ENCODE data around the gene CDC37L1.

Gene CDC37L1

GRCh38 chr9:4740638-4741364 lies 61.4 kb downstream of the CDC37L1 start, which contains the start of gene AK3:
Gene AK3 (minus strand): TSS chr9:4741202. CDS start chr9:4741087, 115 bp downstream.
- no peak for TF ChIP-seq CTCF (IDR thresholded peaks at IDR 0.05; ENCODE audit: low read depth, low read length)
- H3K4me3 ChIP-seq (ENCODE audit: low read depth, low read length), result peak within 1 kb of the TSS; percentile 86

GRCh38 chr9:4741365-4742089 lies 62.2 kb downstream of the CDC37L1 start:
- TF ChIP-seq CTCF (IDR thresholded peaks at IDR 0.05; ENCODE audit: low read depth, low read length), result no peak
- peak overlapping the region; percentile 86 for H3K4me3 ChIP-seq (ENCODE audit: low read depth, low read length)

GRCh38 chr9:4742246-4742645 lies 62.9 kb downstream of the CDC37L1 start:
- no peak for TF ChIP-seq CTCF (IDR thresholded peaks at IDR 0.05; ENCODE audit: low read depth, low read length)
- peak overlapping the region; percentile 86; the same call in 1 of the 2 replicates for H3K4me3 ChIP-seq (ENCODE audit: low read depth, low read length)

GRCh38 chr9:4743131-4743875 lies 63.9 kb downstream of the CDC37L1 start:
- H3K4me3 ChIP-seq (ENCODE audit: low read depth, low read length), result no peak overlapping the region
- no peak for TF ChIP-seq CTCF (IDR thresholded peaks at IDR 0.05; ENCODE audit: low read depth, low read length)

GRCh38 chr9:4746278-4747030 lies 67.1 kb downstream of the CDC37L1 start:
- TF ChIP-seq CTCF (IDR thresholded peaks at IDR 0.05; ENCODE audit: low read depth, low read length), result no peak
- H3K4me3 ChIP-seq (ENCODE audit: low read depth, low read length), result no peak overlapping the region

GRCh38 chr9:4748612-4749011 lies 69.2 kb downstream of the CDC37L1 start:
- no peak for TF ChIP-seq CTCF (IDR thresholded peaks at IDR 0.05; ENCODE audit: low read depth, low read length)
- no peak overlapping the region for H3K4me3 ChIP-seq (ENCODE audit: low read depth, low read length)

All from WI38 (cell line).